MCF 10A (cell line): ENCODE results near the gene NFXL1. TPM values are rescaled to one million over a fixed set of nuclear protein-coding genes. Genes with fewer than 3 reads are reported as not detected.

Experiments used
- BruUV-seq: library from RNA; stranded (reverse); fragments of 400-500 nt; replicated peaks from 2 replicates; lab custom pipeline; 2021; lab: Mats Ljungman, UMichigan
- CTCF ChIA-PET: fragments of 300-600 bp; sonication (Branson Sonifier 250); formaldehyde crosslinking; extraction: SDS; loops from one replicate; lab custom pipeline; 2021; ENCODE audit warnings: antibody characterized with exemption, inconsistent platforms; lab: Yijun Ruan, JAX
- POLR2A ChIA-PET: fragments of 300-600, 350-650 bp; sonication (Branson Sonifier 250); formaldehyde crosslinking; extraction: SDS; loops from one replicate; lab custom pipeline; 2020; ENCODE audit warnings: antibody characterized with exemption, inconsistent platforms; lab: Yijun Ruan, JAX
- DNase-seq: peaks from one replicate; pipeline ENCODE4 v3.0.0-alpha.2; 2018; ENCODE audit not compliant: unreplicated experiment
- H3K27ac Mint-ChIP-seq: one replicate; pipeline ENCODE4 v1.8.0; 2022; ENCODE audit warnings: mild to moderate bottlenecking, low read depth, mixed read lengths; ENCODE audit not compliant: unreplicated experiment
- H3K27me3 Mint-ChIP-seq: one replicate; pipeline ENCODE4 v1.8.0; 2022; ENCODE audit warnings: mixed read lengths; ENCODE audit not compliant: insufficient read depth, unreplicated experiment
- H3K36me3 Mint-ChIP-seq: one replicate; pipeline ENCODE4 v1.8.0; 2022; ENCODE audit warnings: mild to moderate bottlenecking, moderate library complexity, mixed read lengths; ENCODE audit not compliant: insufficient read depth, unreplicated experiment
- H3K4me1 Mint-ChIP-seq: one replicate; pipeline ENCODE4 v1.8.0; 2022; ENCODE audit warnings: mixed read lengths; ENCODE audit not compliant: insufficient read depth, unreplicated experiment
- H3K4me3 Mint-ChIP-seq: one replicate; pipeline ENCODE4 v1.8.0; 2022; ENCODE audit warnings: mild to moderate bottlenecking, moderate library complexity, mixed read lengths; ENCODE audit not compliant: unreplicated experiment
- H3K9me3 Mint-ChIP-seq: one replicate; pipeline ENCODE4 v1.8.0; 2022; ENCODE audit warnings: mixed read lengths; ENCODE audit not compliant: unreplicated experiment
- CTCF ChIP-seq: fragments of 200-600 bp; IDR thresholded peaks from one replicate; pipeline ENCODE4 v1.8.0; 2022; ENCODE audit warnings: antibody characterized with exemption, mild to moderate bottlenecking; ENCODE audit not compliant: unreplicated experiment
- intact Hi-C: fragments of 100-400 bp; cut with micrococcal nuclease; formaldehyde crosslinking; loops from 2 replicates; pipeline ENCODE4 v1.14.1; 2022
- total RNA-seq: library from RNA; stranded (reverse); gene quantifications from 2 replicates; pipeline ENCODE4 v1.2.3, GENCODE V29; 2022

NFXL1 gene
- total RNA-seq, 1 experiment from 2014 or later, result 52.4 TPM

GRCh38 chr4:47809654-47810203, 104.7 kb downstream of the NFXL1 start:
- ChIA-PET CTCF (interaction anchor here (0.6 kb wide), 1 partner anchor 993 kb away, joined by 3 read pairs; no protein-coding TSS in a partner anchor), POLR2A (no interaction called here)
- TF ChIP-seq CTCF, result no peak

GRCh38 chr4:47804598-47804997, 109.8 kb downstream of the NFXL1 start:
- ChIA-PET CTCF (no interaction called here), POLR2A (no interaction called here)
- H3K36me3 Mint-ChIP-seq, result no peaks in the 10 kb centered on the region
- intact Hi-C loops, result no loop called here
- BruUV-seq, result no TSS peak
- H3K27me3 Mint-ChIP-seq, result no peaks in the 10 kb centered on the region
- no peak overlapping the region for H3K4me3 Mint-ChIP-seq
- H3K9me3 Mint-ChIP-seq, result no peaks in the 10 kb centered on the region
- DNase-seq, result no peak
- H3K27ac Mint-ChIP-seq, result no peak overlapping the region
- H3K4me1 Mint-ChIP-seq, result no peaks in the 10 kb centered on the region
- no peak for TF ChIP-seq CTCF

More at GRCh38 chr4:47809654-47810203, 104.7 kb downstream of the NFXL1 start:
- no TSS peak for BruUV-seq
- Mint-ChIP-seq H3K4me3 (no peak overlapping the region), H3K4me1 (peaks cover 6% of the 10 kb centered on the region), H3K36me3 (no peaks in the 10 kb centered on the region), H3K9me3 (no peaks in the 10 kb centered on the region), H3K27ac (no peak overlapping the region), H3K27me3 (no peaks in the 10 kb centered on the region)
- no peak for DNase-seq
- intact Hi-C loops, result no loop called here

GRCh38 chr4:47801481-47802002, 112.8 kb downstream of the NFXL1 start:
- POLR2A ChIA-PET, result no interaction called here
- BruUV-seq, result no TSS peak
- TF ChIP-seq CTCF, result no peak
- no peaks in the 10 kb centered on the region for H3K27me3 Mint-ChIP-seq
- no peak overlapping the region for H3K27ac Mint-ChIP-seq
- H3K4me1 Mint-ChIP-seq, result no peaks in the 10 kb centered on the region
- intact Hi-C loops, result no loop called here
- H3K9me3 Mint-ChIP-seq, result no peaks in the 10 kb centered on the region
- H3K4me3 Mint-ChIP-seq, result no peak overlapping the region
- DNase-seq, result no peak
- CTCF ChIA-PET, result interaction anchor here (0.5 kb wide), 1 partner anchor 142 kb away, joined by 3 read pairs; no protein-coding TSS in a partner anchor
- no peaks in the 10 kb centered on the region for H3K36me3 Mint-ChIP-seq

- no peaks in the 10 kb centered on the region for H3K4me1 Mint-ChIP-seq
- H3K27ac Mint-ChIP-seq, result no peak overlapping the region
- ChIA-PET CTCF (no interaction called here), POLR2A (interaction anchor here (0.7 kb wide), 1 partner anchor 16 kb away, joined by 3 read pairs; no protein-coding TSS in a partner anchor)
- intact Hi-C loops, result no loop called here
- H3K4me3 Mint-ChIP-seq, result no peak overlapping the region
- BruUV-seq, result no TSS peak
- DNase-seq, result no peak
- H3K36me3 Mint-ChIP-seq, result no peaks in the 10 kb centered on the region
- no peaks in the 10 kb centered on the region for H3K27me3 Mint-ChIP-seq
- no peaks in the 10 kb centered on the region for H3K9me3 Mint-ChIP-seq
- TF ChIP-seq CTCF, result no peak
These were observed 116.2 kb downstream of the NFXL1 start for GRCh38 chr4:47798165-47798564.

Other genes with a start within 250 kb of the NFXL1 start
- 0.44 and 1.0 TPM in 2 replicates for gene CORIN, start 76.5 kb downstream of the NFXL1 start, total RNA-seq
- not detected in 2 replicates for gene CNGA1, start 102.1 kb upstream of the NFXL1 start, total RNA-seq
- gene NIPAL1, start 102.2 kb upstream of the NFXL1 start, total RNA-seq, result 6.8 and 10.0 TPM in 2 replicates
- gene TXK, start 219.7 kb upstream of the NFXL1 start, total RNA-seq, result not detected in 2 replicates